ENCODE measurements around the gene CDX1.

DNA sequence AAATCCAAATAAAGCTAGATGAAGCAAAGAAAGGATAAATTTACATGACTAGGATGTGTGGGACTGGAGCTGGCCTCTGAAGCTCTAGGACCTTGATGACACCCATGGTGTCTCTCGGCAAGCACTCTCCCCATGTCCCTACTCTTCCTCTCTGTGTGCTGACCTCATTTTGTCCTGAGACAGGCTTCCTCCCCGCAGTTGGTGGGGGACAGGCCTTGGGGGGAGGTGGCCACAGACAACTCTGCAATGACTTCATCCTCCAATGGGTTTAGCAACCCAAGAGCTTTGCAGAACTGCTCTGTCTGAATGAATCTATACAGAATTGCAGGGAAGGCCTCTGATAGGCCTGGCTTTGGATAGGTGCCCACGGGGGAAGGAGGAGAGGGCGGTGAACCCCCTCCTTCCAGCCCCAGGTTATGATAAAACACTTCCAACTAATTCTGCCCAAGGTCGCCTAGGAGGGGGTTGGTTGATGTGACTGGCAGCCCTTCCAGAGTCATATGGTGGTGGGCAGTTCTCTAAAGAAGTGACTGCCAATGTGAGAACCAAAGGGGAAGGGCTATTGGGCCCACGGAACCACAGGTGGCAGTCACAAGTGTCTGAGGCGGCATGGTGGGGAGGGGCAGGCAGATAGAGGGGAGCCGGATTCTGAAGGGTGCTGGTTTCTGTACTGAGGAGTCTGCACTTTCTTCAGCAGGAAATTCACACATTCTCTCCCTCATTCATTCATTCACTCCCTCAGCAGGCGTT lies 29.3 kb downstream of the CDX1 start:
- TF ChIP-seq, protein P1, sequence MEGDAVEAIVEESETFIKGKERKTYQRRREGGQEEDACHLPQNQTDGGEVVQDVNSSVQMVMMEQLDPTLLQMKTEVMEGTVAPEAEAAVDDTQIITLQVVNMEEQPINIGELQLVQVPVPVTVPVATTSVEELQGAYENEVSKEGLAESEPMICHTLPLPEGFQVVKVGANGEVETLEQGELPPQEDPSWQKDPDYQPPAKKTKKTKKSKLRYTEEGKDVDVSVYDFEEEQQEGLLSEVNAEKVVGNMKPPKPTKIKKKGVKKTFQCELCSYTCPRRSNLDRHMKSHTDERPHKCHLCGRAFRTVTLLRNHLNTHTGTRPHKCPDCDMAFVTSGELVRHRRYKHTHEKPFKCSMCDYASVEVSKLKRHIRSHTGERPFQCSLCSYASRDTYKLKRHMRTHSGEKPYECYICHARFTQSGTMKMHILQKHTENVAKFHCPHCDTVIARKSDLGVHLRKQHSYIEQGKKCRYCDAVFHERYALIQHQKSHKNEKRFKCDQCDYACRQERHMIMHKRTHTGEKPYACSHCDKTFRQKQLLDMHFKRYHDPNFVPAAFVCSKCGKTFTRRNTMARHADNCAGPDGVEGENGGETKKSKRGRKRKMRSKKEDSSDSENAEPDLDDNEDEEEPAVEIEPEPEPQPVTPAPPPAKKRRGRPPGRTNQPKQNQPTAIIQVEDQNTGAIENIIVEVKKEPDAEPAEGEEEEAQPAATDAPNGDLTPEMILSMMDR (IDR thresholded peaks at IDR 0.05): no peak
- TF ChIP-seq EZH2 (IDR thresholded peaks at IDR 0.05): no peak

Measured in neural progenitor cell (in vitro differentiated cells).